K562 (cell line): Measurements from ENCODE around the gene PRR36.

Source experiments
- CHD4 ChIP-seq: fragments of 200-600 bp; sonication (generic); IDR thresholded peaks from 3 replicates; pipeline ENCODE4 v1.6.1; 2012; ENCODE audit warnings: low read depth, mild to moderate bottlenecking, mixed read lengths, low read length, inconsistent platforms; ENCODE audit not compliant: insufficient read depth, insufficient replicate concordance, poor library complexity, severe bottlenecking
- EHMT2 ChIP-seq: fragments of 450-650 bp; IDR thresholded peaks from 2 replicates; pipeline ENCODE4 v1.6.1; 2018; ENCODE audit warnings: antibody characterized with exemption
- EZH2 ChIP-seq: IDR thresholded peaks from 2 replicates; pipeline ENCODE4 v1.6.1; 2012; ENCODE audit warnings: low read depth, mild to moderate bottlenecking, inconsistent platforms, low read length, borderline replicate concordance
- PREB ChIP-seq: sonication (generic); formaldehyde crosslinking; IDR thresholded peaks from 2 replicates; pipeline ENCODE4 v1.8.1; 2023; ENCODE audit warnings: mild to moderate bottlenecking, missing genetic modification reagents
- RFX5 ChIP-seq: IDR thresholded peaks from 2 replicates; pipeline ENCODE4 v1.6.1; 2011; ENCODE audit warnings: low read depth, mild to moderate bottlenecking, improper control_type of control experiment, low read length
- SP2 ChIP-seq: IDR thresholded peaks from 2 replicates; pipeline ENCODE4 v1.6.1; 2011; ENCODE audit warnings: mild to moderate bottlenecking, low read depth, low read length, moderate library complexity; ENCODE audit not compliant: poor library complexity, severe bottlenecking; ENCODE audit errors: extremely low read depth
- ZNF212 ChIP-seq: fragments of 450-650 bp; formaldehyde crosslinking; IDR thresholded peaks from 2 replicates; pipeline ENCODE4 v1.4.0; 2020; ENCODE audit warnings: mild to moderate bottlenecking

GRCh38 chr19:7885818-7886217 is 11.6 kb upstream of the PRR36 start:
- TF ChIP-seq CHD4, result no peak
- TF ChIP-seq EZH2, result no peak
- TF ChIP-seq RFX5, result no peak
- TF ChIP-seq ZNF212 (CRISPR knock-in tag), result no peak
- TF ChIP-seq PREB, result no peak
- TF ChIP-seq SP2, result no peak
- TF ChIP-seq EHMT2, result no peak
